ENCODE measurements around the gene CCDC192.

The CCDC192 gene

DNA sequence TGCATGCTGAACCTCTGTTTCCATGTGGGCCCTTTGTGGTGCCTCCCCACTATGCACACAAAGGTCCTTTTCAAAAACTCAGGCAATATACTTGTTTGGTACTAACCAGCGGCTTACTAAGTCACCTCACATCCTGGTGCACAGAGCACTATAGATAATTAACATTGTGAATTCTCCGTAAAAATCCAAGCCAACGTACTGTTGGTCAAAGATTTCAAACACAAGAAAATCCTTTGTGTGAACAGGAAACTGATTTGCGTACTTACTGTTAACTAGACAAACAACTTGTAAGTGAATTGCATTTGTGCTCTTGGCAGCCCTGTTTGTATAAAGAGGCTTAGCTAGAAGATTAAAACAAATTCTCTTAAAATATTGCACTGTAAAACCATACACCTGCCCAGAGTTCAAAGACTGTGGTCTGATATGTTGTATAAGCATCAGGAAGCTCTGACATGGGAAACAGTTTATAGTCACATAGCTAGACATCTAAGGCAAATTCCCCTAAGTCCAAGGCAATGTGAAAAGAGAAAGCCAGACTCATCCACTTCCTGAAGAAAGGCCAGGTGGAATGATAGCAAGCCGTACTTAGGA, 255.3 kb downstream of the CCDC192 start:
- no peak for DNase-seq (ENCODE audit: low read depth in 2 of 2)

GRCh38 chr5:127959152-127959764, 256.1 kb downstream of the CCDC192 start:
- no peak for DNase-seq (ENCODE audit: low read depth in 2 of 2)

DNA sequence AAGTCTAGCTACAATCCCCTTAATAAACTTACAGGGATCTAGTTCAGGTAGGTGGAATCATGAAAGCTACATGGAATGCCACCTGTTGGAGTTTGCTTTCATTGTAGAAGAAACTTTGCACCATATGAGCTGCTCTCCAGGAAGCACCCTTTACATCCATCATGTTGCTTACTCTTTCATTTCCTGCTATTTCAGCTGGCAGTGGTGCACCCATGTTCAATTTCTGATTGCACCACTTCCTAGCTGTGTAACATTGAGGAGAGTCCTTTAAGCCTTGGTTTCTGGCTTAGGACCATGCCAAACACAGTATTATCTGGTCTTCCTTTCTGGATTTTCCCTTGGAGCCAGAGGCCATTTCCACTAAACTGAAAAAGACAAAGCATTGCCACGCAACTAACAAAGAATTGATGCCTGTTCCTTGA, 257.1 kb downstream of the CCDC192 start:
- DNase-seq (ENCODE audit: low read depth in 2 of 2), result no peak

GRCh38 chr5:127961006-127961762, 258.0 kb downstream of the CCDC192 start:
- no peak for DNase-seq (ENCODE audit: low read depth in 2 of 2)

- no peak for DNase-seq (ENCODE audit: low read depth in 2 of 2)
Measured at GRCh38 chr5:127961763-127962145, 258.6 kb downstream of the CCDC192 start.

- no peak for DNase-seq (ENCODE audit: low read depth in 2 of 2)
Measured at GRCh38 chr5:127962491-127962890, 259.3 kb downstream of the CCDC192 start.

DNA sequence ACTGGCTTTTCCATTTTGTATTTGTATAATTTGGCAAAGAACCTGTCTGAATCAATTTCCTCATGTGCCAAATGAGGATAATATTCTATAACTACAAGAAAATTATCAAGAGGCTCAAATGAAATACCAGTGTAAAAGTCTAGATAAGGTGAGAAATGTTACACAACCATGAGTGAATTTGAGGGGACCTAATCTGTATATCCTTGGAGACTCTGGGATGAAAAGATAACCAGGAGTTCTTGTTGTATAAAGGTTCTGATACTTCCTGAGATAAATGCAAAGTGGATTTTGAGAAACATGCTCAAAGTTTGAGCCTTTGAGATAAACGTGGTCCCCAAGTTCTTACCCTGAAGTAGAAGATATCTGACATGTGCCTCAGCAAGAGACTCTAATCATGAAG, 260.0 kb downstream of the CCDC192 start:
- DNase-seq (ENCODE audit: low read depth in 2 of 2), result no peak

- DNase-seq (ENCODE audit: low read depth in 2 of 2), result no peak
Measured at GRCh38 chr5:127963931-127964330, 260.7 kb downstream of the CCDC192 start.

DNA sequence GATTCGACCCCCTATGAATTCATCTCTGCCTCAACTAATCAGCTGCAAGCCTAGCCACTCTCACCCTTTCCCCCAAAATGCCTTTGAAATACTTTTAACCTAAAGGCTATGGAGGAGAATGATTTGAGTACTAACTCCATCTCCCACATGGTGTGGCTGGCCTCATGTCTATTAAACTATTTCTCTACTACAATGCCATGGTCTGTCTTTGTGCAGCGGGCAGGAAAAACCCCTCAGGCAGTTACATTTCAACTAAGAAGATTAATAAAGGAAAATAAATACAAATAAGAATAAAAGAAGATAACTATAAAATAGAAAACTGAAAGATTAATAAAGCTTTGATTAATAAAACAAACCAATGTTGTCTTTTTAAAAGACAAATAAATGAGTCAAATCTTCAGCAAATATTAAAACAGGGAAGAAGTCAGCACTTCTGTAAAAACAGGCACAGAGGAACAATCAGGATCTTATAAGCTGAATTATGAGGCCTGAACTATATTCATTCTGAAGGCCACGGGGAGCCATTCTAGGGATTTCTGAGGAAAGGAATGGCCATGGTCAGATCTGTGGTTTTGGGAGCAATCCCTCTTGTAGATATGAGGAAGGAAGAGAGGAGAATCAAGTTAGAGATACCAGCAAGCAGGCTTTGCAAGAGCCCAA, 264.3 kb downstream of the CCDC192 start:
- no peak for DNase-seq (ENCODE audit: low read depth in 2 of 2)

GRCh38 chr5:127967983-127968592, 264.9 kb downstream of the CCDC192 start:
- no peak for DNase-seq (ENCODE audit: low read depth in 2 of 2)

DNA sequence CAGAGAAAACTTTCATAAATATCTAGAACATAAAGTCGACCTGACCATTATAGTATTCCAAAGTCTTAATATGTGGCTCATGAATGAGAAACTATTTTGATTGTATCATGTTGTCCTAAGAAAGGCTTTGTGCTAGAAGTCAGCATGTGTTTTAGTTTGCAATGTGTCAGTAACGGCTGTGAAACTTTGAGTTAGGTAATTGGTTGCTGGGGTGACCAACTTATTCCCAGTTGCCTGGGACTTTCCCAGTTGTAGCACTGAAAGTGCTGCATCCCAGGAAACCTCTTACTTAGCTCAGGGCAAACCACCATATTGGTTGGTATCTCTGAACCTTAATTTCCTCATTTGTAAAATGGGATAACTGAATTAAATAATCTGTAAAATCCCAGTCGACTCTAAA, 265.8 kb downstream of the CCDC192 start:
- no peak for DNase-seq (ENCODE audit: low read depth in 2 of 2)

- no peak for DNase-seq (ENCODE audit: low read depth in 2 of 2)
Measured at GRCh38 chr5:127969651-127970050, 266.5 kb downstream of the CCDC192 start.

DNA sequence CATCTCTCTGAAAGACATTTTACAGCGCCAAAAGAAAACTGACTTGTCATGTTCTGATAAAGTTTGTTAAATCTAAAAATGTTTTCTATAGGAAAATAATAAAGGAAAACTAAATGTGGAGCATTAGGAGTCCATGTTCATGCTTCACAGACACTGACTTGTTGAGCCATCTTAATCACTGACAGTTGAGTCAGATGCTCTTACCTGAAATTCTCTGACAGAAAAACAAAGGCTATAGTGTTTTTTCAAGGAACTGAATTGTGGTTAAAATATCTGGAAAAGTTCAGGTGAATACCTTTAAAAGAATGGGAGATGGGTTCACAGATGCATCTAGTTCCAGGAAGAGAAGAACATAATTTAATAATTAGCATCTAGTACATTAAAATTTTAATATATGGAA, 266.9 kb downstream of the CCDC192 start:
- no peak for DNase-seq (ENCODE audit: low read depth in 2 of 2)

- no peak for DNase-seq (ENCODE audit: low read depth in 2 of 2)
Measured at GRCh38 chr5:127970854-127971425, 267.7 kb downstream of the CCDC192 start.

- no peak for DNase-seq (ENCODE audit: low read depth in 2 of 2)
Measured at GRCh38 chr5:127975961-127976360, 272.8 kb downstream of the CCDC192 start.

DNA sequence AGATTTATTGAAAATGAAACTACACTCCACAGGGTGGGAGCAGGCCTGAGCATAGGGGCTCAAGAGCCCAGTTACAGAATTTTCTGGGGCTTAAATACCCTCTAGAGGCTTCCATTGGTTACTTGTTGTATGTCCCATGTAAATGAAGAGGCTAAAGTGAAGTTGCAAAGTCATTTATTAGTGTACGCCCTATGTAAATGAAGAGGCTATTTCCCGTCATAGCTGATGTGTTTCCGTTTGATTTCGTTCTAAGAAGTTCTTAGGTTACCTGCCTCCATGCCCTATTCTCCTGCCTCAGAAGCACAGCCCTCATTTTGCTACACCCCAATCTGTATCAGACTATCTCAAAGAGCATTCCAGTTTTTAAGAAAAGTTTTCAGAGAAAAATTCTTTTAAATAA, 273.3 kb downstream of the CCDC192 start:
- DNase-seq (ENCODE audit: low read depth in 2 of 2), result no peak

- DNase-seq (ENCODE audit: low read depth in 2 of 2), result no peak
Measured at GRCh38 chr5:127976991-127977717, 274.0 kb downstream of the CCDC192 start.

- no peak for DNase-seq (ENCODE audit: low read depth in 2 of 2)
Measured at GRCh38 chr5:127978738-127979300, 275.6 kb downstream of the CCDC192 start.

- DNase-seq (ENCODE audit: low read depth in 2 of 2), result no peak
Measured at GRCh38 chr5:127979475-127979874, 276.3 kb downstream of the CCDC192 start.

GRCh38 chr5:127980843-127981242, 277.7 kb downstream of the CCDC192 start:
- no peak for DNase-seq (ENCODE audit: low read depth in 2 of 2)

GRCh38 chr5:127981498-127981897, 278.3 kb downstream of the CCDC192 start:
- no peak for DNase-seq (ENCODE audit: low read depth in 2 of 2)
